H1 (cell line): ENCODE data around the gene PIF1. TPM values are rescaled to one million over a fixed set of nuclear protein-coding genes. Genes with fewer than 3 reads are reported as not detected.

ENCODE experiments used
- CTCF ChIA-PET: fragments of 300-600 bp; sonication (Branson Sonifier 250); formaldehyde crosslinking; loops from one replicate; lab custom pipeline; 2021; ENCODE audit not compliant: partially characterized antibody; lab: Charles Lee
- POLR2A ChIA-PET: fragments of 300-600 bp; sonication (Branson Sonifier 250); formaldehyde crosslinking; loops from one replicate; lab custom pipeline; 2021; ENCODE audit warnings: inconsistent platforms; ENCODE audit not compliant: partially characterized antibody; lab: Charles Lee
- DNase-seq, 2 experiments: peaks; one replicate each; pipeline versions ENCODE4 v3.0.0 to v3.0.0-alpha.2; 2010 to 2022; ENCODE audit warnings: low spot score in 2 of 2, low read depth in 1 of 2, mixed read lengths in 1 of 2
- FAIRE-seq: peaks from 2 replicates; lab custom pipeline; 2011; peaks lifted over from hg19 to GRCh38; lab: Jason Lieb, UNC
- H2AFZ ChIP-seq: 2 replicates; pipeline ENCODE4 v1.8.1; 2012; ENCODE audit warnings: low read length, inconsistent platforms
- H2AK5ac ChIP-seq: 2 replicates; pipeline ENCODE4 v1.6.1; 2013; ENCODE audit warnings: low read depth, low read length
- H2BK120ac ChIP-seq: replicated peaks from 2 replicates; pipeline ENCODE3; 2013; ENCODE audit warnings: low read depth, low read length, inconsistent platforms
- H2BK12ac ChIP-seq: 2 replicates; pipeline ENCODE4 v1.6.1; 2013; ENCODE audit warnings: low read depth, low read length
- H2BK15ac ChIP-seq: 2 replicates; pipeline ENCODE4 v1.6.1; 2013; ENCODE audit warnings: low read length
- H2BK20ac ChIP-seq: 2 replicates; pipeline ENCODE4 v1.6.1; 2013; ENCODE audit warnings: low read length
- H2BK5ac ChIP-seq: 2 replicates; pipeline ENCODE4 v1.6.1; 2013; ENCODE audit warnings: low read depth, low read length
- H3K14ac ChIP-seq: 2 replicates; pipeline ENCODE4 v1.6.1; 2013; ENCODE audit warnings: inconsistent platforms; ENCODE audit not compliant: insufficient read length
- H3K18ac ChIP-seq: 2 replicates; pipeline ENCODE4 v1.6.1; 2013; ENCODE audit warnings: low read length; ENCODE audit errors: extremely low read depth
- H3K23ac ChIP-seq: 2 replicates; pipeline ENCODE4 v1.6.1; 2013; ENCODE audit warnings: inconsistent platforms; ENCODE audit not compliant: insufficient read length
- H3K23me2 ChIP-seq: 2 replicates; pipeline ENCODE4 v1.6.1; 2013; ENCODE audit warnings: low read depth, low read length
- H3K27ac ChIP-seq: 2 replicates; pipeline ENCODE4 v1.6.1; 2011; ENCODE audit warnings: low read depth, low read length, inconsistent platforms
- H3K27me3 ChIP-seq, 4 experiments: replicated peaks in 1 of 4; 1 replicate in 1 of 4; 2 replicates in 3 of 4; pipeline versions ENCODE4 v1.6.1 to v1.8.1; 2011 to 2013; ENCODE audit warnings: low read length in 3 of 4, mild to moderate bottlenecking in 3 of 4, inconsistent platforms in 2 of 4, mixed read lengths in 2 of 4, moderate library complexity in 1 of 4; ENCODE audit not compliant: control insufficient read depth in 3 of 4, insufficient read depth in 3 of 4; ENCODE audit errors: extremely low read depth in 1 of 4
- H3K36me3 ChIP-seq, 4 experiments: 2 replicates each; pipeline versions ENCODE4 v1.6.1 to v1.8.1; 2011 to 2013; ENCODE audit warnings: mild to moderate bottlenecking in 4 of 4, low read length in 3 of 4, moderate library complexity in 2 of 4, control low read depth in 1 of 4, inconsistent platforms in 1 of 4; ENCODE audit not compliant: insufficient read depth in 4 of 4, control insufficient read depth in 2 of 4
- H3K4ac ChIP-seq: replicated peaks from 2 replicates; pipeline ENCODE3; 2013; ENCODE audit warnings: low read length, low read depth, mixed read lengths, inconsistent platforms; ENCODE audit not compliant: insufficient read length
- H3K4me1 ChIP-seq, 4 experiments: replicated peaks in 1 of 4; 1 replicate in 1 of 4; 2 replicates in 3 of 4; pipeline versions ENCODE4 v1.6.1 to v1.8.1; 2011 to 2013; ENCODE audit warnings: low read length in 3 of 4, inconsistent platforms in 2 of 4, mixed read lengths in 1 of 4; ENCODE audit not compliant: insufficient read depth in 4 of 4, control insufficient read depth in 3 of 4
- H3K4me2 ChIP-seq, 2 experiments: 2 replicates each; pipeline versions ENCODE4 v1.6.1 to v1.8.1; 2011 to 2013; ENCODE audit warnings: low read depth in 2 of 2, low read length in 2 of 2, control low read depth in 1 of 2, inconsistent platforms in 1 of 2, mild to moderate bottlenecking in 1 of 2; ENCODE audit not compliant: insufficient read depth in 1 of 2
- H3K4me3 ChIP-seq, 4 experiments: fragments of 200-600, 300-600 bp in 1 of 4; sonication (generic), shearing (Covaris generic), sonication (Bioruptor Twin) in 1 of 4; 2 replicates each; pipeline versions ENCODE4 v1.5.1 to v1.8.1; 2011 to 2016; ENCODE audit warnings: low read length in 4 of 4, low read depth in 3 of 4, control low read depth in 2 of 4, inconsistent platforms in 2 of 4, mild to moderate bottlenecking in 2 of 4, mixed read lengths in 1 of 4, moderate library complexity in 1 of 4; ENCODE audit not compliant: insufficient read depth in 2 of 4; ENCODE audit errors: extremely low read depth in 1 of 4
- H3K56ac ChIP-seq: replicated peaks from 2 replicates; pipeline ENCODE3; 2013; ENCODE audit warnings: low read depth, mild to moderate bottlenecking, mixed read lengths, low read length, inconsistent platforms; ENCODE audit not compliant: insufficient read length
- H3K79me1 ChIP-seq: 2 replicates; pipeline ENCODE4 v1.6.1; 2013; ENCODE audit warnings: low read depth, low read length, control low read depth
- H3K79me2 ChIP-seq, 2 experiments: 2 replicates each; pipeline versions ENCODE4 v1.6.1 to v1.8.1; 2012 to 2013; ENCODE audit warnings: low read length in 2 of 2, mild to moderate bottlenecking in 2 of 2, inconsistent platforms in 1 of 2; ENCODE audit not compliant: insufficient read depth in 2 of 2, control insufficient read depth in 1 of 2
- H3K9ac ChIP-seq, 4 experiments: replicated peaks in 1 of 4; 1 replicate in 1 of 4; 2 replicates in 3 of 4; pipeline versions ENCODE4 v1.6.1 to v1.8.1; 2011 to 2013; ENCODE audit warnings: low read depth in 3 of 4, low read length in 3 of 4, control low read depth in 2 of 4, mild to moderate bottlenecking in 2 of 4, moderate library complexity in 2 of 4, inconsistent platforms in 1 of 4; ENCODE audit errors: extremely low read depth in 1 of 4
- H3K9me3 ChIP-seq, 2 experiments: 2 replicates each; pipeline versions ENCODE4 v1.6.1 to v1.8.1; 2012 to 2013; ENCODE audit warnings: mild to moderate bottlenecking in 2 of 2, moderate library complexity in 2 of 2, control low read depth in 1 of 2, inconsistent platforms in 1 of 2, low read depth in 1 of 2, low read length in 1 of 2, mixed read lengths in 1 of 2; ENCODE audit not compliant: insufficient read depth in 2 of 2
- H4K20me1 ChIP-seq, 2 experiments: replicated peaks in 1 of 2; 2 replicates each; pipeline versions ENCODE3 to v1.8.1; 2011 to 2013; ENCODE audit warnings: inconsistent platforms in 2 of 2, low read length in 2 of 2, mild to moderate bottlenecking in 1 of 2; ENCODE audit not compliant: insufficient read depth in 2 of 2, control insufficient read depth in 1 of 2
- H4K5ac ChIP-seq: 2 replicates; pipeline ENCODE4 v1.6.1; 2013; ENCODE audit warnings: low read length, low read depth, mixed read lengths, inconsistent platforms; ENCODE audit not compliant: insufficient read length
- H4K8ac ChIP-seq: 2 replicates; pipeline ENCODE4 v1.8.0; 2013; ENCODE audit warnings: mild to moderate bottlenecking, moderate library complexity, low read length, inconsistent platforms; ENCODE audit not compliant: insufficient read depth; ENCODE audit errors: extremely low read depth
- H4K91ac ChIP-seq: replicated peaks from 2 replicates; pipeline ENCODE3; 2013; ENCODE audit warnings: low read length, mixed read lengths, inconsistent platforms; ENCODE audit not compliant: insufficient read length
- SP4 ChIP-seq: IDR thresholded peaks from 2 replicates; pipeline ENCODE4 v1.6.1; 2012; ENCODE audit warnings: low read length, inconsistent platforms
- WGBS, 2 experiments: shearing (Covaris generic) in 1 of 2; methylation state at CpG; one replicate each; pipeline versions ENCODE4 v1.1.6 to v1.1.7; 2013 to 2015; ENCODE audit warnings: low lambda C conversion rate in 2 of 2, mixed read lengths in 2 of 2, inconsistent platforms in 1 of 2, low coverage in 1 of 2, missing lambda C conversion rate in 1 of 2; ENCODE audit not compliant: insufficient replicate concordance in 2 of 2, insufficient coverage in 1 of 2, insufficient read length in 1 of 2; ENCODE audit errors: extremely low coverage in 1 of 2, missing lambda C conversion rate in 1 of 2; 5-methylcytosine and 5-hydroxymethylcytosine counted together
- polyA plus RNA-seq, 7 experiments: library from polyadenylated mRNA; depleted of rRNA in 3 of 7; stranded (reverse) in 5 of 7; unstranded in 2 of 7; fragments of >200 nt in 5 of 7; fragments of 200-250 nt in 2 of 7; gene quantifications; 1 replicate in 5 of 7; 2 replicates in 1 of 7; 4 replicates in 1 of 7; pipeline versions ENCODE4 v1.2.1 to v1.2.3, GENCODE V29; 2011 to 2013; ENCODE audit warnings: missing spikeins in 2 of 7, mixed read lengths in 2 of 7
- total RNA-seq: library from RNA; stranded (reverse); fragmentation: NEBNext Ultra II Directional; extraction: Animal tissue kit (Norgen Biotek cat#: 25700); gene quantifications from 2 replicates; pipeline ENCODE4 v1.2.1, GENCODE V29; 2021

Gene PIF1
- total and polyA plus RNA-seq, 2 of the 8 experiments (the other 6 are each of a cell fraction or from before 2014, with no cell fraction given), result 73.3 to 138 TPM

- 92% methylated on average over 13 of the region's 13 CpGs; no CpG with 5 or more reads in 1 of the 2 experiments for WGBS, 2 experiments
- no peak for TF ChIP-seq SP4
- H4K91ac ChIP-seq, result no peak overlapping the region
- peaks cover 16 to 32% (median 23%) of the 10 kb centered on the region in 4 experiments for H3K4me1 ChIP-seq
- no peak overlapping the region for H3K18ac ChIP-seq
- peaks cover 9% of the 10 kb centered on the region for H3K23me2 ChIP-seq
- no peak overlapping the region for H2BK15ac ChIP-seq
- no peak overlapping the region for H3K4ac ChIP-seq
- H4K20me1 ChIP-seq, result peaks cover 14 to 34% of the 10 kb centered on the region in 2 experiments
- no peaks in the 10 kb centered on the region for H3K27me3 ChIP-seq
- H4K5ac ChIP-seq, result no peak overlapping the region
- no peak overlapping the region for H2BK12ac ChIP-seq
- FAIRE-seq (no peak), DNase-seq (no peak)
- no peak overlapping the region for H3K27ac ChIP-seq
- peak overlapping the region in 1 of 2 experiments; percentile 28; a peak in 1 of 4 replicates for H3K4me2 ChIP-seq
- H2AFZ ChIP-seq, result no peak overlapping the region
- no peak overlapping the region for H2BK5ac ChIP-seq
- H3K14ac ChIP-seq, result no peak overlapping the region
- peaks cover 23% of the 10 kb centered on the region for H3K79me1 ChIP-seq
- H2BK20ac ChIP-seq, result no peak overlapping the region
- H3K4me3 ChIP-seq, result no peak overlapping the region
- H3K36me3 ChIP-seq, result peaks cover 2 to 15% (median 8%) of the 10 kb centered on the region in 4 experiments; a peak in 5 of 8 replicates
- CTCF ChIA-PET, result interaction anchor here (1.2 to 1.4 kb wide), 4 partner anchors 10 to 164 kb away, joined by 3 to 5 read pairs (median 3); no protein-coding TSS in a partner anchor
- H4K8ac ChIP-seq, result no peak overlapping the region; the same call in 1 of the 2 replicates
- peaks cover 4 to 66% of the 10 kb centered on the region in 2 experiments for H3K79me2 ChIP-seq
- H3K9me3 ChIP-seq, result no peaks in the 10 kb centered on the region
- no peak overlapping the region for H3K56ac ChIP-seq
- no peak overlapping the region for H3K23ac ChIP-seq
- no peak overlapping the region for H2BK120ac ChIP-seq
- H2AK5ac ChIP-seq, result 0 out of 2 replicates have a peak overlapping the region, but pooled peaks have one; percentile 79
- POLR2A ChIA-PET, result interaction anchor here (0.8 to 3.3 kb wide), 7 partner anchors 9 to 37 kb away, joined by 3 to 8 read pairs (median 4); no protein-coding TSS in a partner anchor
- H3K9ac ChIP-seq, result no peak overlapping the region
These were observed 20.6 kb upstream of the PIF1 start for GRCh38 chr15:64845831-64846595.
